LoVo (cell line): Measurements from ENCODE around the gene DOCK4.
"Not testable (repeated sequence)": the region's sequence is repeated elsewhere in the genome, so short reads cannot be mapped to it uniquely, and the experiment has no call there.

ENCODE experiments used
- DNase-seq: peaks from one replicate; pipeline ENCODE4 v3.0.0-alpha.2; 2016; ENCODE audit warnings: low spot score

Gene DOCK4

DNA sequence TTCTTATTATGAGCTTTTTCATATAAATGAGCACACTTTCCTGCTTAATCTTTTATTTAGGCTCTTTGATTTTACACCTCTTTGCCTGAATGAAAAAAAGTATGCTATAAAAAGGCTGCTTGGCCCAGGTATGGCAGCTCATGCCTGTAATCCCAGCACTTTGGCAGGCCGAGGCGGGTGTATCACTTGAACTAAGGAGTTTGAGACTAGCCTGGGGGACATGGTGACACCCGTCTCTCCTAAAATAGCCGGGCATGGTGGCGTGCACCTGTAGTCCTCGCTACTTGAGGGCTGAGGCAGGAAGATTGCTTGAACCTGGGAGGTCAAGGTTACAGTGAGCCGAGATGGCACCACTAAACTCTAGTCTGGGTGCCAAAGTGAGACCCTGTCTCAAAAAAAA lies 72.9 kb downstream of the DOCK4 start:
- DNase-seq = no peak

DNA sequence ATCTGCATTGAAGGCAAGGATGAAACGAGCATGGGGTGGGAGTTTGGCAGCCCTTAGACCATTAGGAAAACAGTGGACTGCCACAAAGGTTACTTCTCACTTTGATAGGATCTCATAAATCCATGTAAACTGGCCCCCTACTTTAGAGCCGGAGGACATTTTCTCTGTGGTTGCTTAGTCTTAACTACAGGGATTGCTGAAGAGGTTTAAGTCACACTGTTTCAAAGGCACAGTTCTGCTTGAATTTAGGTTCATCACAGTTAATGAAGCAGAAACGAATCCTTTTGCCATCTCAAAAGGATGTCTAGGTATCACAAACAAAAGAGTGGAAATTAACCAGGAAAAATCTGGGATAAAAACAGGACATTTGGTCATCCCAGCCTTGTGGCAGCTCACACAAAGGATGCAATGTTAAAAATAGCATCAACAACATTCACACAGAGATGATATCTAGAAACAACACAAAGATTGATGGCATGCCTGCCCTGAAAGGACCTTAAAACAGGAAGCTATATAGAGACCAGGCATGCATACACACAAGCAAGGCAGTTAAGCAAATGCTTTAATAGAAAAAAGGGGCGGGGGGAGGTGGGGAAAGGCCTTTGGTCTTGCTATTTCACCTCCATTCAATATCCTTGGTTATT lies 74.0 kb downstream of the DOCK4 start:
- DNase-seq = no peak

DNA sequence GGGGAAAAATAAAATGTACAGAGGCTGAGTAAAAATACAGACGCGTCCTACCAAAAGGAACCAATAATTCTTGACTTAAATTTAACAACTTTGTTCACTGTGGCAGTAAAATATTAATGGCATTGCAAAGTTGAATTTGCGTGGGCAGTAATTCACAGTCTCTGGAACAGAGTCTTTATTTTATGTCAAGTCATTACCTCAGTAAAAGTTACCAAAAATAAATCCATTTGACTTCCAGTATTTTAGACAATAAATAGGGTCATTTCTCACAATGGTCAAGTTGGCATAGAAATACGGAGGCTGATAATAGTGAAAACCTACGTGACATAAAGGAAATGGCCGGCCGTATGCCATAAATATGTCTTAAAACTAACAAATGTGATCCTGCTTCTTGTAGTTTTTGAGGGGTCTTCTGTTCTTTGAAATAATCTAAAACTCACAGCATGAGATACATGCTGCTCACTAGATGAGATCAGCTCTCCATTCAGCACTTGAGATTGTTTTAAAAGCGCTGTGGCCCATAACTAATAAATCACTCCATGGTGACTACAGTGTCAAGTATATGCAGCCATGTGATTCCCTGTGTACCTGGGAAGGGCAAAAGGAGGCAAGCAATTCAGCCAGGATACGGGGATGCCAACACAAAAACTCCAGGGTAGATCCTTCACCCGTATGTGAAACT lies 75.3 kb downstream of the DOCK4 start:
- DNase-seq = no peak

DNA sequence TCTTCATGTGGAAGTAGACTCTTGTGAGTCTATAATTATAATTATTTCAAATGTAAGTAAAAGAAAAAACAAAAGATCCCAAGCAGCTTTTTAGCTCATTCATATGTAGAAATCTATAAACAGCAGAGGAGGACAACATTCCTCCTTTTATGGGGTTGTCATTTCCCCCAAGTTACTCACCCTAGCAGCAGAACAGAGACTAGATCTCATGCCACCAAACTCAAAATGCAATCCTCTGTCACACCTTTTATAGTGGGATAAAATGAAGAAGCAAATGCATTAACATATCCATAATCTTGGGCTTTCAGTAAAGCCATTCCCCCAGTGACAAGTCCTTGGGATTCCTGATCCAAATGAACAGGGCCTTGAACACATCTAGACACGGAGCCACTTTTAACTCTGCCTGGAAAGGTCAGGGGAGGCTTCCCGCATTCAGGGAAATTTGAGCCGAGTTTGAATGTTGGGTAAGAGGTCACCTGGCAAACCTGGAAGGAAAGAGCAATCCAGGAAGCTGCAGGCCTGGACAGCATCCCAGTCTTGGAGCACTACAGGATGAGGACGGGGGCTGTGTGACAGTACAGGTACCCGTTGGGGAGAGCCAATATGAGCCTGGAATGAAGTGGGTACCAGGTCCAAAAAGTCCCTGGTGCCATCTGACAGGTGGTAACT lies 76.4 kb downstream of the DOCK4 start:
- no peak for DNase-seq

DNA sequence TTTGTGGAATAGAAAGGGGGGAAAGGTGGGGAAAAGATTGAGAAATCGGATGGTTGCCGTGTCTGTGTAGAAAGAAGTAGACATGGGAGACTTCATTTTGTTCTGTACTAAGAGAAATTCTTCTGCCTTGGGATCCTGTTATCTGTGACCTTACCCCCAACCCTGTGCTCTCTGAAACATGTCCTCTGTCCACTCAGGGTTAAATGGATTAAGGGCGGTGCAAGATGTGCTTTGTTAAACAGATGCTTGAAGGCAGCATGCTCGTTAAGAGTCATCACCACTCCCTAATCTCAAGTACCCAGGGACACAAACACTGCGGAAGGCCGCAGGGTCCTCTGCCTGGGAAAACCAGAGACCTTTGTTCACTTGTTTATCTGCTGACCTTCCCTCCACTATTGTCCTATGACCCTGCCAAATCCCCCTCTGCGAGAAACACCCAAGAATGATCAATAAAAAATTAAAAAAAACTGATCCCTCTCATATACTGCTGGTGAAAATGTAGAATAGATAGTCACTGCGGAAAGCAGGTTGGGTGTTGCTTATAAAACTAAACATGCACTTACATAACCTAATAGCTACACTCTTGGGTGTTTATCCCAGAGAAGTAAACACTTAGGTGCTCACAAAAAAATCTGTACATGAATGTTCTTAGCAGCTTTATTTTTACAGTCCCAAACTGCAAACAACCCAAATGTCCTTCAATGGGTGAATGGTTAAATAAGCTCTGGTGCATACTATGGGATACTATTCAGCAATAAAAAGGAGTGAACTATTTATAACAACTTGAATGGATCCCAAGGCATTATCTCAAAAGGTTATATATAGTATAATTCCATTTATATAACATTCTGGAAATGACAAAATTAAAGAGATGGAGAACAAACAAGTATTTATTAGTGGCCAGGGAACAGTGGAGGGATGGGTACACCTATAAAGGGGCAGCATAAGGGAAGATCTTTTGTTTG lies 77.5 kb downstream of the DOCK4 start:
- DNase-seq = not testable (repeated sequence)

DNA sequence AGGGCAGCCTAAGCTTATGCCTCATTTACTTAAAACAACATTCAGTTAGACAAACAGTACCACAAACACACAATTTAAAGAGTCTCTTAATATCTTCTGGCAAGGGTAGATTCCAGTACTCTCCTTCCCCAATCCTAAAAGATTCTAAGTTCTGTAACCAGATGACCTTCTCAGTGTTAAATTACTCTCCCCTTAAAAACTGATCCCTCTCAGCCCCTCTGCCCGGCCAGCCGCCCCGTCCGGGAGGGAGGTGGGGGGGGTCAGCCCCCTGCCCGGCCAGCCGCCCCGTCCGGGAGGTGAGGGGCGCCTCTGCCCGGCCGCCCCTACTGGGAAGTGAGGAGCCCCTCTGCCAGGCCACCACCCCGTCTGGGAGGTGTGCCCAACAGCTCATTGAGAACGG lies 78.2 kb downstream of the DOCK4 start:
- not testable (repeated sequence) for DNase-seq

DNA sequence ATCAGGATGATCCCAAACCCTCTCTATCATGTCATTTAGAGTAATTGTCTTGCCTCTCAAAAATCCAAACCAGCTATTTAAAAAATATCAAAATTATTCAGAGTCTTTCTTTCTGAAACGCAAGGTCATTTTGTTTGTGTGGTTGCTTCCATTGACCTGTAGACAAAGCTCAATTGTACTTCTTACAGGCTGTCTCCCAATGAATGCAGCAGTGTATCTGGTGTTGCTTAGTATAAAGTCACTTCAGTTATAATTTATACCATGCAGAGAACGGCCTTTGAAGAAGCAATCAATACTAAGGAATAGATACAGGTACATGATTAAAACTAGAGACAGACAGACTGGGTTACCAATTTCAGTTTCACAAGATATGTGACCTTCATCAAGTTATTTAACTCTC lies 80.9 kb downstream of the DOCK4 start:
- no peak for DNase-seq

DNA sequence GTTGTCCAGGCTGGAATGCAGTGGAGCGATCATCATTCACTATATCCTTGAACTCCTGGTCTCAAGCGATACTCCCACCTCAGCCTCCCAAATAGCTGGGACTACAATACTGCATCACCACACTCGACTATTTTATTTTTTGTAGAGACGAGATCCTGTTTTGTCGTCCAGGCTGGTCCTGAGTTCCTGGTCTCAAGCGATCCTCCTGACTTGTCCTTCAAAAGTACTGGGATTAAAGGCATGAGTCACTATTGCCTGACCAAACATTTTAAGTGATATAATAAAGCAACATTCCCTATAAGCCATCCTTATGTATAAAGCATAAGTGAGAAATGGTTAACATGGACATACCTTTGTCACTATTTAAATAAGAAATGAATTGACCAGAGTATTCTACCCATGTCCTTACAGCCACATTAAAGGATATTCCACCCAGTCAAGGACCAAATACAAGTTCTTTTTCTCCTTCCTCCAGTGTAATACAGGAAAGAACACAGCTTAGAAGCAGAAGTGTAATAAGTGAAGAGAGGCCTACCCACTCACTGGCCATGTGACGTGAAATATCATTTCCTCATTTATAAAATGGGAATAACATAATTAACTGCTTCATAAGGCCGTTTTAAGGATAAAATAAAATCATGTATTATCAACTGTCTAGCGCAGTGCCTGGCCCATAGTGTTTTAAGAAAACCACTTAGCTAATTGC lies 82.0 kb downstream of the DOCK4 start:
- DNase-seq = no peak

DNA sequence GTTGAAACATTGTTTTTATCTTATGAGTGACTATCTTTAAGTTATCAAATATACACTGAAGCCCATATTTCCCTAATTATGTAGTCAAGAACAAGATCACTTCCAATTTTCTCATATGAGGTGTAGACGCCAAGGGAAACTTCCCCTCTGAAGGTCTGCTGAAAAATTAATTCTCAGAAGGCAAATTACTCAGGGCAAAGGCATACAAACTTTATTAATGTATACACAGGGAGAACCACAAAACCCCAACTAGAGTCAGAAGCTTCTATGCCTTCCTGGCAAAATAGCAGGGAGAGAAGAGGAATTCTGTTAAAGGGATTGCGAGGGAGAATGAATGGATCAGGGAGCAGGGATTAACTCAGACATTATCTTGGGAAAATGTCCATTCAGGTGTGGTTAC lies 83.4 kb downstream of the DOCK4 start:
- no peak for DNase-seq

DNA sequence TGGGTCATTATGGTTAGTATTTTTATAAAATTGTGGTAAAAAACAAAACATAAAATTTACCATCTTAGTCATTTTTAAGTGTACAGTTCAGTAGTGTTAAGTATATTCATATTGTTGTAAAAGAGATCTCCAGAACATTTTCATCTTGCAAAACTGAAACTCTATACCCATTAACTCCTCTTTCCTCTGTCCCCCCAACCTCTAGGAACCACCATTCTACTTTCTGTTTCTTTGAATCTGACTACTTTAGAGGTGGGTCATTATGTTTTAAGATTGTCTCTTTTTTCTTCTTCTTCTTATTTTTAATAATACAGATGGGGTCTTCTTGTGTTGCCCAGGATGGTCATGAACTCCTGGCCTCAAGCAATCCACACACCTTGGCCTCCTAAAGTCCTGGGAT lies 84.1 kb downstream of the DOCK4 start:
- DNase-seq = no peak

DNA sequence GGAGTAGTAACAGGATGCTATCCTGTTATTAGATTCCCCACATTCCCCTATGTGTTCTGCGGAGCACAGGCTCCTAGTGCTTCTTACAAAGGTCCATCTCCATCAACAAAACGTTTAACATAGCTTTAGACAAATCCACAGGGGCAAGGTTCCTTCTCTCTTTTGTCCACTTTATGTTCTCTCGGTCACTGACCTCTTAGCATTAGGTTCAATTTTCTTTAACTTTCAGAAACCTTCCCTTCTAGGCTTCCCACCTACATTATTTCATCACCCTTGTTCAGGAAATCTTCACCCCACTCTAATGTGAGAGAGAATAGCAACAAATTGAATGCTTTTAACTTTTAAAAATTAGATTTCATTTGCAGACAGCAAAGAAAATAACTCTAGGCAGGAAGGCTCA lies 84.9 kb downstream of the DOCK4 start:
- DNase-seq = no peak

DNA sequence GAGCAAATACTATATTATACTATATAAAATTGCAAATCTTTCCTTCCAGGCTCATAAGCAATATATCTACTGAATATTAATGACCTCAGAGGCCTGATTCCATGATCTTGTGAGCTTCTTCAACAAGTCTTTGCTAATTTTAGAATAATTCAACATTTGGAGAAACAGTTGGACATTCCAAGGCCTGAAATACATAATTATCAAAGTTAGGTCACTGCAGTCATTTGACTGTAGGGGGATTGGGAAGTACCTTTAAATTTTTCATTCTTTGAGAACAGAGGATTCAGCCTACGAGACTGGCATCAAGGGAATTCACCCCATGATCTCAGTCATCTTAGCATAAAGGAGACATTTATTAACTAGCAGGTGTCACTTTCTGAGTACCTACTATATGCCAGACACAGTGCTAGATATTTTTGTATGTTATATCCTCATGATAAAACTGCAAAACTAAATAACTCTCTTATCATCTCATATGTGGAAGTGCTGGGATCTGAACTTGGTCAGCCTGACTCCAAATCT lies 85.4 kb downstream of the DOCK4 start:
- no peak for DNase-seq

DNA sequence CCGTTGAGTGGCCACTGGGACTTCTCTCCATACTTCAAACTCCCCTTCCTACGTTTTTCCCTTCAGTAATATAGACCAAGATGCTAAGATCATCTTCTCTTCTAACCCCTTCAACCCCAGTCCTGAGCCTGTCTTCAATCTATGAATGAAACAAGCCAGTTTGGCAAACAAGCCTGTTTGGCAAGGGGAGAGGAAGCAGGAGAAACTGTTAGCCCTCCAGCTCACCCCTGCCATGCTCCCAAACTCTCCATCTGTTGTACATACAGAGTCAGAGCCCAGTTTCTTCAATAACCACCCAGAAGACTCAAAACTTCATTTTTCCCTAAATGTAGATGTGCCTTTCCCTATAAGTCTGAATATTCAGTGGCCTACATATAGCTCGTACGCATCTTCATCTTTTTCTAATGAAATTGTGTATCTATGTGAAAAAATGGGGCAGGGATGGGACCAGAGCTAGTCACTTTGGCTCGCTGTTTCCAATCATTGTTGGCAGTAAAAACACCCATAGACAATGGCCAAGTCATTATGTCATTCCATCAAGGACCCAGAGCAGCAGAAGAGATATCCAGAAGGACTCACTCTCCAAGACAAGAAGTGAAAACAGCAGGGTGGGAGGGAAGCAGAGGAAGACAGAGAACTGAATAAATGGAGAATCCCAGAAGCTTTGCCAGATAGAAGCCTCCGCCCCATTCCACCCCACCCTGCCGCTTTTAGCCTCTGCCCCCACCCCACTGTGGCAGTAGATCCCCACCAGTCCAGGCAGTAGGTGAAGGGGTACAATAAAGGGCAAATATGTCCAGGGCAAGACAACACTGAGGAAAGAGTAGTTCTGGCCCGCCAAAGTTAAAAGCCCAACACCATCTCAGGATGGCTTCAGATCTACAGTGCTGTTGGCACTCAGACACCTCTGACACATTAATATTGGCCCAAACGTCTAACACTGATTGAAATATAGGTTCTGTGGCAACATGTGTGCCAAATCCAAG lies 87.3 kb downstream of the DOCK4 start:
- no peak for DNase-seq

DNA sequence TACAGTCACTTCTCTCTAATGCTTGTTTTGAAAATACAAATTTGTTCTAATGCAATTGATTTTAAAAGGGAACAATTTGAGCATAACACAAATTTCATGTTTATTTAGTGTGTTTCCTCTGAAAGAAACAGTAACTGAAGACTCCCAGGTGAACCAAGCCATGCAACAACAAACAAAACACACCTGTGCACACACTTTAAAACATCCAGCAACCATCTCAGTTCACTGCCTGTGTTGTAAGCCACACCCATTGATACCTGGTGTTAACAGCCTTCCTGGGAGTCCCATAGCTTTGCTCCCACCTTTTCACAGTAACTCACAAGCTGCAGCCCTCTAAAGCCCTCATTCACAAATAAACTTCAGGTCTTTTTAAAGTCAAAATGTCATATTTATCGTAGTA lies 89.3 kb downstream of the DOCK4 start:
- no peak for DNase-seq

DNA sequence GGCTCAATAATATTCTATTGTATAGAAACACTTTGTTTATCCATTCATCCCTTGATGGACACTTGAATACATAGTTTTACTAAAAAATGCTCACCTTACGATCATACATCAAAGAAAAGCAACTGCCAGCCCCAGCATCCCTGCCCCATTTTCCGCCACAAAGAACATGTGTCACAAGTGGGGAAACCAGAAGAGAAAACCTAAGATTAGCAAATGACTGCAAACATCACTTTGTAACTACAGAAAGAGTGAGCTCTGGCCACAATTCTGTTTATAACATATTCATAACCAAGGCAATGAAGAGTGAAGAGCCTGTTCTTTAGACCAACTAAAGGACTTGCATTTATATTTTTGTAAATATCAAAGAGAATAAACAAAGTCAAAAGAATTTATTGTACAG lies 89.8 kb downstream of the DOCK4 start:
- no peak for DNase-seq

DNA sequence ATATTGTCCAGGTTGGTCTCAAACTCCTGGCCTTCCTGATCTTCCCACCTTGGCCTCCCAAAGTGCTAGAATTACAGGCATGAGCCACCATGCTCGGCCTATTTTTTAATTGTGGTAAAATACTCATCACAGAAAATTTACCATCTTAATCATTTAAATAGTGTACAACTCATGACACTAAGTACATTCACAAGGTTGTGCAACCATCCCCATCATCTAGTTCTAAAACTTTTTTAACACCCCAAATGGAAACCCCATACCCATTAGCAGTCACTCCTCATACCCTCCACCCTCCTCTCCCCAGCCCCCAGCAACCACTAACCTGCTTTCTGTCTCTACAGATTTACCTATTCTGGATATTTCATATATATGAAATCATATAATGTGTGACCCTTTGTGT lies 90.3 kb downstream of the DOCK4 start:
- no peak for DNase-seq

DNA sequence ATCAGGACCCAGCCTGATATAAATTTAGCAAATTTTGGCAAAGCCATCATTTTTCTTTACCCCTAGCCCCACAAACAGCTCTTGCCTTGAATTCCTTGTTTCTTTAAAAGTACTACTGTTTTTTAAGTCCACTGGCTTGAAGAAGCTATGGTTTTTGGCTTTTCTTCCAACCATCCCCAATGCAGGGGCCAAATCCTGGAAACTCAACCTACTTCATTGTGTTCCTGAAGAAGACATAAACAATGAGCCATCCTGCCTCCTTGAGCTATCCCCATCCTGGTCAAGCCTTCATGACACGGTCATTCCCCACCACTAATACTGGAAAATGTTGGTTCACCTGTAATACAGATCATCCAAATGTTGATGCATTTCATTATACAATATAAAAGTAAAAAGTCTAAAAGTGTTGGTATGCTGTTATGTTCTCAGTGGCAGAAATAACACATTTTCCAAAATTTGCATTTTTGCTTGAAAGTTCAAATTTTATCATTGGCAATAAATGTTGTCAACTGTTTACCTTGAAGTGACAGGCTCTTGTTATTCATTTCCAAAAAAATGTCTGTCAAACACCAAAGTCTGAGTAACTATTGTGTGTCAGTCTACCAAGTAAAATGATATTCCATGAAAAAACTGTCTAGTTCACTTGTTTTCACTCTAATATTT lies 92.2 kb downstream of the DOCK4 start:
- DNase-seq = no peak

DNA sequence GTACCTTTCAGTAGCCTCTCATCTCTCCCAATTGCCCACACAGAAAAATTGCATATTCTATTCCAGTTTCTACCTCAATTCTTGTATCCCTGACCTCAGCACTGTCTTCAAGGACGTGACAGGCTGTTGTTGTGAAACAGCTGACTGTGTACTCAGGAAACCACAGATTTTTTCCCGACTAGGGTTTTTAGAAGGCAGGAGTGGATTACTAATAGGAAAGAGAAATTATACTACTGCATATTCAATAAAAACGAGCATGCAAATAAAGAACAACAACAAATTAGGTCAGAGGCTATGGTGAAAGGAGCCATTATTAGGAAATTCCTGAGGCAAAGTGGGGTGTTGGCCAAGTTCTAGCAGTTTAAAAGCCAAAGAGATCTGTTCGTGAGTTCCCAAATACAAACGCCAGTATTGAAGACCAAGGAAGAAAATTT lies 93.4 kb downstream of the DOCK4 start:
- DNase-seq = no peak

DNA sequence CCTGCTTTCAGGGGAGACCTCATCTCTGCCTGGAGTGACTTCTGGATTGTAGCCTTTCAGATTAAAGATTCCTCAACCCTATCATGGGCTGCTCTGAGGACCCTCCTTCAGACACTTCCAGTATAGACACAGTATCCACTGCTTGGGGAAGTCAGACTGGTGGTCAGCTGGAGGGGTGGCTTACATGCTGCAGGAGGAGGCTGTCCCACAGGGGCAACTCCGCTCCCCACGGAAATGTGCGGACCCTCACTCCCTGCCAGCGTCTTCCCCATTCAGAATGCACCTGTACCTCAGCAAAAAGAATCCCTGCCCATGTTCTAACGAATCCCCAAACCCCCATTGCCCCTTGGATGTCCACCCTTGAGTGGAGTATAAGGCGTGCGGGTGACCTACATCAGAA lies 95.5 kb downstream of the DOCK4 start:
- no peak for DNase-seq

DNA sequence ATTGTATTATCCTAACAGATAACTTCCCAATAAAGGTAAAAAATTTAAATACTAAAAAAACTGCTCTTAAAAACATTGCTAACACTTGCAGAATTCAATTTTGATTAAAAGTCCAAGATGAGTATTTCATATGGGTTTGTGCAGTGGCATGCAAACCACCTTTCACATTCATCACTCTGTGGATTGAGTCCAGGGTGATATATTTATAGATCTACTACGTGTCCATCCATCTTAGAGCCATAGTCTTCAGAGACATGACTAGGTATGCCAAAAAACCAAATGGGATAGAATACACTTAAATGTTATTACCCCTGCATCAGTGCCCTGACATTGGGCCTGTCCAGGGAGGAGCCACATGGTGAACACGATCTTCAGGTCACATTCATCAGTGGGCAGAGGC lies 96.0 kb downstream of the DOCK4 start:
- DNase-seq = no peak
